Prostate gland (tissue), 2 donors: ENCODE results near the gene MKRN1.

Source experiments
- CTCF ChIP-seq, 4 experiments: fragments of 200-600 bp in 2 of 4; fragments of 450-650 bp in 2 of 4; sonication (generic) in 2 of 4; IDR thresholded peaks; 1 replicate in 3 of 4; 2 replicates in 1 of 4; pipeline ENCODE4 v1.5.1; 2016 to 2019; ENCODE audit warnings: antibody characterized with exemption in 4 of 4, mild to moderate bottlenecking in 2 of 4, moderate library complexity in 2 of 4
- POLR2AphosphoS5 ChIP-seq: sonication (generic); formaldehyde crosslinking; IDR thresholded peaks from one replicate; pipeline ENCODE4 v1.6.1; 2017; ENCODE audit warnings: antibody characterized with exemption

GRCh38 chr7:140454657-140455015 is 24.7 kb downstream of the MKRN1 start:
- TF ChIP-seq POLR2AphosphoS5, result no peak
- no peak for TF ChIP-seq CTCF (IDR thresholded peaks at IDR 0.05)
